HepG2 (cell line): ENCODE results near the gene WLS. TPM values are rescaled to one million over a fixed set of nuclear protein-coding genes. Genes with fewer than 3 reads are reported as not detected.

Experiments
- ATAC-seq: fragments of 200-7000 bp; cut with Tn5 transposase; 3 replicates; pipeline ENCODE4 v1.9.1; 2020; ENCODE audit warnings: mild to moderate bottlenecking, moderate library complexity
- BruUV-seq: library from RNA; stranded (reverse); fragments of 400-500 nt; replicated peaks from 2 replicates; lab custom pipeline; 2021; lab: Mats Ljungman, UMichigan
- CTCF ChIA-PET: fragments of 300-600 bp; formaldehyde crosslinking; extraction: SDS; loops from one replicate; lab custom pipeline; 2021; ENCODE audit warnings: low total read pairs, inconsistent platforms, low intra/inter-chr PET ratio; lab: Yijun Ruan, JAX
- POLR2A ChIA-PET: fragments of 350-600 bp; sonication (Branson Sonifier 250); formaldehyde crosslinking; loops from one replicate; lab custom pipeline; 2020; ENCODE audit warnings: antibody characterized with exemption, inconsistent platforms; lab: Yijun Ruan, JAX
- DNase-seq: peaks from one replicate; pipeline ENCODE4 v3.0.0-alpha.2; 2015; ENCODE audit warnings: low spot score
- FAIRE-seq: peaks from 3 replicates; lab custom pipeline; 2011; peaks lifted over from hg19 to GRCh38; lab: Jason Lieb, UNC
- H2AFZ ChIP-seq: one replicate; pipeline ENCODE4 v1.6.1; 2011; ENCODE audit warnings: low read length, inconsistent platforms
- H3K27ac ChIP-seq: fragments of 300-600 bp; 3 replicates; pipeline ENCODE4 v1.8.0; 2011; ENCODE audit warnings: mixed run types, mild to moderate bottlenecking, mixed read lengths, low read length, inconsistent platforms; ENCODE audit not compliant: insufficient read depth; ENCODE audit errors: extremely low read length
- H3K27me3 ChIP-seq, 2 experiments: fragments of 200-600 bp in 1 of 2; 2 replicates in 1 of 2; 3 replicates in 1 of 2; pipeline versions ENCODE4 v1.6.0 to v1.8.0; 2011; ENCODE audit warnings: low read length in 2 of 2, mild to moderate bottlenecking in 2 of 2, moderate library complexity in 2 of 2, inconsistent platforms in 1 of 2; ENCODE audit not compliant: insufficient read depth in 2 of 2, control insufficient read depth in 1 of 2
- H3K36me3 ChIP-seq, 2 experiments: fragments of 200-600 bp in 1 of 2; replicated peaks in 1 of 2; 2 replicates in 1 of 2; 3 replicates in 1 of 2; pipeline versions ENCODE4 v1.5.1 to v1.8.0; 2011; ENCODE audit warnings: low read length in 2 of 2, inconsistent platforms in 1 of 2; ENCODE audit not compliant: insufficient read depth in 2 of 2, control insufficient read depth in 1 of 2
- H3K4me1 ChIP-seq: 2 replicates; pipeline ENCODE4 v1.5.1; 2012; ENCODE audit warnings: low read length, inconsistent platforms; ENCODE audit not compliant: insufficient read depth
- H3K4me2 ChIP-seq: 2 replicates; pipeline ENCODE4 v1.6.0; 2011; ENCODE audit warnings: low read depth, low read length, inconsistent platforms
- H3K4me3 ChIP-seq, 3 experiments: fragments of 200-600 bp in 1 of 3; sonication (generic), shearing (Covaris generic) in 1 of 3; replicated peaks in 1 of 3; 2 replicates each; pipeline ENCODE4 v1.5.1; 2011 to 2016; ENCODE audit warnings: low read length in 3 of 3, inconsistent platforms in 2 of 3, low read depth in 2 of 3, mild to moderate bottlenecking in 2 of 3, control low read depth in 1 of 3, mixed read lengths in 1 of 3; ENCODE audit not compliant: insufficient read depth in 1 of 3
- H3K79me2 ChIP-seq: one replicate; pipeline ENCODE4 v1.6.1; 2011; ENCODE audit warnings: low read length, inconsistent platforms; ENCODE audit not compliant: insufficient read depth
- H3K9ac ChIP-seq: 2 replicates; pipeline ENCODE4 v1.6.0; 2011; ENCODE audit warnings: mild to moderate bottlenecking, low read depth, low read length, inconsistent platforms; ENCODE audit not compliant: insufficient read depth
- H3K9me3 ChIP-seq: 2 replicates; pipeline ENCODE4 v1.5.1; 2012; ENCODE audit warnings: mild to moderate bottlenecking, low read length
- H4K20me1 ChIP-seq: 2 replicates; pipeline ENCODE4 v1.6.0; 2011; ENCODE audit warnings: inconsistent platforms, mild to moderate bottlenecking, low read length, moderate library complexity; ENCODE audit not compliant: insufficient read depth
- CREM ChIP-seq, 2 experiments: sonication (generic) in 1 of 2; formaldehyde crosslinking in 1 of 2; IDR thresholded peaks; 2 replicates each; pipeline versions ENCODE4 v1.4.0 to v1.6.1; 2016 to 2020; ENCODE audit warnings: antibody characterized with exemption in 1 of 2, mild to moderate bottlenecking in 1 of 2, missing genetic modification reagents in 1 of 2
- DZIP1 ChIP-seq: sonication (generic); formaldehyde crosslinking; IDR thresholded peaks from 2 replicates; pipeline ENCODE4 v1.5.0; 2020; ENCODE audit warnings: mild to moderate bottlenecking, missing genetic modification reagents
- ELF3 ChIP-seq: IDR thresholded peaks from 2 replicates; pipeline ENCODE4 v1.6.1; 2016; ENCODE audit warnings: missing genetic modification reagents, missing compliant biosample characterization
- HOXD1 ChIP-seq: sonication (generic); formaldehyde crosslinking; IDR thresholded peaks from 2 replicates; pipeline ENCODE4 v1.5.0; 2020; ENCODE audit warnings: missing genetic modification reagents
- MIXL1 ChIP-seq: IDR thresholded peaks from 2 replicates; pipeline ENCODE4 v1.6.1; 2016
- MXI1 ChIP-seq: IDR thresholded peaks from 3 replicates; pipeline ENCODE4 v1.6.1; 2012; ENCODE audit warnings: low read depth, low read length, inconsistent platforms, borderline replicate concordance
- NAIF1 ChIP-seq: sonication (generic); formaldehyde crosslinking; IDR thresholded peaks from 2 replicates; pipeline ENCODE4 v1.5.0; 2020; ENCODE audit warnings: mild to moderate bottlenecking, missing genetic modification reagents, borderline replicate concordance
- RFX1 ChIP-seq: fragments of 450-650 bp; IDR thresholded peaks from 2 replicates; pipeline ENCODE4 v1.6.1; 2017
- TCF7 ChIP-seq: sonication (generic); IDR thresholded peaks from 2 replicates; pipeline ENCODE4 v1.6.1; 2016; ENCODE audit warnings: antibody characterized with exemption, low read depth
- ZFYVE20 ChIP-seq: sonication (generic); formaldehyde crosslinking; IDR thresholded peaks from 2 replicates; pipeline ENCODE4 v1.8.0; 2023; ENCODE audit warnings: low read depth, mild to moderate bottlenecking, moderate library complexity, missing genetic modification reagents, borderline replicate concordance
- ZIK1 ChIP-seq: sonication (generic); formaldehyde crosslinking; IDR thresholded peaks from 2 replicates; pipeline ENCODE4 v1.5.0; 2020; ENCODE audit warnings: mild to moderate bottlenecking, low read depth, missing genetic modification reagents, borderline replicate concordance
- ZNF275 ChIP-seq: sonication (generic); formaldehyde crosslinking; IDR thresholded peaks from 2 replicates; pipeline ENCODE4 v1.8.0; 2022; ENCODE audit warnings: missing genetic modification reagents, mild to moderate bottlenecking, inconsistent platforms, borderline replicate concordance
- ZNF331 ChIP-seq: sonication (generic); formaldehyde crosslinking; IDR thresholded peaks from 2 replicates; pipeline ENCODE4 v1.4.0; 2020; ENCODE audit warnings: missing genetic modification reagents
- ZNF543 ChIP-seq: sonication (generic); formaldehyde crosslinking; IDR thresholded peaks from 2 replicates; pipeline ENCODE4 v1.4.0; 2020; ENCODE audit warnings: mild to moderate bottlenecking, missing genetic modification reagents
- ZNF570 ChIP-seq: sonication (generic); formaldehyde crosslinking; IDR thresholded peaks from 2 replicates; pipeline ENCODE4 v1.4.0; 2020; ENCODE audit warnings: mild to moderate bottlenecking, missing genetic modification reagents, borderline replicate concordance
- ZNF704 ChIP-seq: sonication (generic); formaldehyde crosslinking; IDR thresholded peaks from 2 replicates; pipeline ENCODE4 v1.8.1; 2023; ENCODE audit warnings: mild to moderate bottlenecking, inconsistent platforms, moderate library complexity, missing genetic modification reagents, borderline replicate concordance
- ZNF775 ChIP-seq: sonication (generic); formaldehyde crosslinking; IDR thresholded peaks from 2 replicates; pipeline ENCODE4 v1.4.0; 2020; ENCODE audit warnings: missing genetic modification reagents, mild to moderate bottlenecking, moderate library complexity, borderline replicate concordance
- ZNF850 ChIP-seq: sonication (generic); formaldehyde crosslinking; conservative IDR thresholded peaks from 2 replicates; pipeline ENCODE4 v1.9.0; 2021; ENCODE audit warnings: mild to moderate bottlenecking, missing genetic modification reagents
- WGBS: methylation state at CpG from one replicate; pipeline ENCODE4 v1.1.6; 2017; ENCODE audit warnings: low lambda C conversion rate; 5-methylcytosine and 5-hydroxymethylcytosine counted together
- in situ Hi-C: cut with HindIII; loops from 2 replicates; pipeline ENCODE4 v1.10.0; 2017; ENCODE audit warnings: low pct_unique_long_range_greater_than_20kb; ENCODE audit not compliant: extremely low pct_ligation_motif_present
- intact Hi-C: fragments of 100-400 bp; cut with micrococcal nuclease; formaldehyde crosslinking; loops from one replicate; pipeline ENCODE4 v1.10.0; 2022; ENCODE audit not compliant: unreplicated experiment
- polyA plus RNA-seq, 8 experiments: library from polyadenylated mRNA; depleted of rRNA in 3 of 8; stranded (reverse) in 7 of 8; unstranded in 1 of 8; fragments of >200 nt; fragmentation: Illumina TruSeq in 4 of 8; extraction: Trizol in 4 of 8; gene quantifications; 2 replicates each; pipeline versions ENCODE4 v1.2.1 to v1.2.3, GENCODE V29; 2011 to 2016; ENCODE audit warnings: low read depth in 4 of 8, missing spikeins in 1 of 8, mixed read lengths in 1 of 8; ENCODE audit not compliant: insufficient read depth in 1 of 8
- total RNA-seq, 5 experiments: library from RNA; depleted of rRNA; stranded (reverse); fragments of >200 nt; fragmentation: Illumina TruSeq; extraction: Trizol; gene quantifications; 2 replicates each; pipeline ENCODE4 v1.2.3, GENCODE V29; 2016; ENCODE audit warnings: low read depth in 1 of 5
- TF ChIP-seq, protein P1 (sequence below): sonication (generic); formaldehyde crosslinking; IDR thresholded peaks from 2 replicates; pipeline ENCODE4 v1.4.0; 2020; ENCODE audit warnings: missing genetic modification reagents, low read depth, mild to moderate bottlenecking, borderline replicate concordance

The WLS gene
- total and polyA plus RNA-seq, 2 of the 13 experiments (the other 11 are each of a cell fraction or from before 2014, with no cell fraction given): not detected

DNA sequence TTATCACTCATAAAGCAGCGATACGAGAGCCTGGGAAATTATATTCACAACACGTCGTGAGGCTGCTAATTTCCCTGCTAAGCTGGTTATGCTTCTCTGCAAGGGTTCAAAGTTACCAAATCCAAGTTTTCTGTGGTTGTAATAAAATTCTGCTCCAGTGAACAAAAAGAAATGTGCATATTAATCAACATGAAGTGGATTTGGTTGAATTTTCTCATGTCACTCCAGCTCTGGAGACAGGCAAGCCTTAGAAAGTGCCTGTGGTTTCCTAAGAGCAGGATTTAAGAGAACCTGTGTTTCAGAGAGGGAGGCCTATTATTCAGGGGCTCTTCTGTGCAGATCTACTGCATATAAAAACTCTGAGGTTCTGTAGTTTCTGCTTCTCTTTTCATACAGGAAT, 87.5 kb downstream of the WLS start:
- in situ Hi-C loops: no loop called here
- H2AFZ ChIP-seq: no peak overlapping the region
- POLR2A ChIA-PET: no interaction called here
- DNase-seq: no peak
- no TSS peak for BruUV-seq
- CTCF ChIA-PET: no interaction called here
- H3K79me2 ChIP-seq: no peaks in the 10 kb centered on the region
- H3K9me3 ChIP-seq: no peaks in the 10 kb centered on the region
- H3K4me3 ChIP-seq: no peak overlapping the region
- no peaks in the 10 kb centered on the region for H3K36me3 ChIP-seq
- intact Hi-C loops: no loop called here
- no peak overlapping the region for H3K4me2 ChIP-seq
- no peak for TF ChIP-seq ZFYVE20
- TF ChIP-seq ZNF775: no peak
- no peak for TF ChIP-seq CREM (IDR thresholded peaks at IDR 0.05)
- no peak for TF ChIP-seq CREM (CRISPR knock-in tag; IDR thresholded peaks at IDR 0.05)
- TF ChIP-seq ELF3: no peak
- TF ChIP-seq MIXL1 (CRISPR knock-in tag): no peak
- no peak for TF ChIP-seq ZNF543
- no peak for TF ChIP-seq ZNF850
- TF ChIP-seq DZIP1 (CRISPR knock-in tag): no peak
- no peak for TF ChIP-seq TCF7
- no peak for TF ChIP-seq ZNF570 (CRISPR knock-in tag)
- TF ChIP-seq, protein P1, sequence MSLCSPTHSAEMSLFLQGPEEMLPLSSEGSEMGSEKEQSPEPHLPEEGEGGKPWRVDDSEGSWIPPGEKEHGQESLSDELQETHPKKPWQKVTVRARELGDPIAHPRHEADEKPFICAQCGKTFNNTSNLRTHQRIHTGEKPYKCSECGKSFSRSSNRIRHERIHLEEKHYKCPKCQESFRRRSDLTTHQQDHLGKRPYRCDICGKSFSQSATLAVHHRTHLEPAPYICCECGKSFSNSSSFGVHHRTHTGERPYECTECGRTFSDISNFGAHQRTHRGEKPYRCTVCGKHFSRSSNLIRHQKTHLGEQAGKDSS (CRISPR knock-in tag): no peak
- no peak for TF ChIP-seq RFX1
- TF ChIP-seq NAIF1 (CRISPR knock-in tag): no peak
- no peak for TF ChIP-seq ZNF331 (CRISPR knock-in tag)
- no peak for TF ChIP-seq ZNF704
- no peak for TF ChIP-seq ZIK1
- no peak for TF ChIP-seq MXI1
- no peak for TF ChIP-seq HOXD1 (CRISPR knock-in tag)
- no peak for TF ChIP-seq ZNF275 (CRISPR knock-in tag)
- H3K27me3 ChIP-seq: no peaks in the 10 kb centered on the region
- H3K27ac ChIP-seq: no peak overlapping the region
- no peaks in the 10 kb centered on the region for H4K20me1 ChIP-seq
- H3K9ac ChIP-seq: no peak overlapping the region
- FAIRE-seq: no peak
- H3K4me1 ChIP-seq: no peaks in the 10 kb centered on the region
- ATAC-seq: no peak
- WGBS: 3% methylated on average over 4 of the region's 4 CpGs
